H1 (cell line): Measurements from ENCODE around the gene PIP5K1B. TPM values are rescaled to one million over a fixed set of nuclear protein-coding genes. Genes with fewer than 3 reads are reported as not detected.

ENCODE experiments used
- CTCF ChIA-PET: fragments of 300-600 bp; sonication (Branson Sonifier 250); formaldehyde crosslinking; loops from one replicate; lab custom pipeline; 2021; ENCODE audit not compliant: partially characterized antibody; lab: Charles Lee
- POLR2A ChIA-PET: fragments of 300-600 bp; sonication (Branson Sonifier 250); formaldehyde crosslinking; loops from one replicate; lab custom pipeline; 2021; ENCODE audit warnings: inconsistent platforms; ENCODE audit not compliant: partially characterized antibody; lab: Charles Lee
- DNase-seq, 2 experiments: peaks; one replicate each; pipeline versions ENCODE4 v3.0.0 to v3.0.0-alpha.2; 2010 to 2022; ENCODE audit warnings: low spot score in 2 of 2, low read depth in 1 of 2, mixed read lengths in 1 of 2
- FAIRE-seq: peaks from 2 replicates; lab custom pipeline; 2011; peaks lifted over from hg19 to GRCh38; lab: Jason Lieb, UNC
- H2AFZ ChIP-seq: 2 replicates; pipeline ENCODE4 v1.8.1; 2012; ENCODE audit warnings: low read length, inconsistent platforms
- H2AK5ac ChIP-seq: 2 replicates; pipeline ENCODE4 v1.6.1; 2013; ENCODE audit warnings: low read depth, low read length
- H2BK120ac ChIP-seq: replicated peaks from 2 replicates; pipeline ENCODE3; 2013; ENCODE audit warnings: low read depth, low read length, inconsistent platforms
- H2BK12ac ChIP-seq: 2 replicates; pipeline ENCODE4 v1.6.1; 2013; ENCODE audit warnings: low read depth, low read length
- H2BK15ac ChIP-seq: 2 replicates; pipeline ENCODE4 v1.6.1; 2013; ENCODE audit warnings: low read length
- H2BK20ac ChIP-seq: 2 replicates; pipeline ENCODE4 v1.6.1; 2013; ENCODE audit warnings: low read length
- H2BK5ac ChIP-seq: 2 replicates; pipeline ENCODE4 v1.6.1; 2013; ENCODE audit warnings: low read depth, low read length
- H3K14ac ChIP-seq: 2 replicates; pipeline ENCODE4 v1.6.1; 2013; ENCODE audit warnings: inconsistent platforms; ENCODE audit not compliant: insufficient read length
- H3K18ac ChIP-seq: 2 replicates; pipeline ENCODE4 v1.6.1; 2013; ENCODE audit warnings: low read length; ENCODE audit errors: extremely low read depth
- H3K23ac ChIP-seq: 2 replicates; pipeline ENCODE4 v1.6.1; 2013; ENCODE audit warnings: inconsistent platforms; ENCODE audit not compliant: insufficient read length
- H3K23me2 ChIP-seq: 2 replicates; pipeline ENCODE4 v1.6.1; 2013; ENCODE audit warnings: low read depth, low read length
- H3K27ac ChIP-seq: 2 replicates; pipeline ENCODE4 v1.6.1; 2011; ENCODE audit warnings: low read depth, low read length, inconsistent platforms
- H3K27me3 ChIP-seq, 4 experiments: replicated peaks in 1 of 4; 1 replicate in 1 of 4; 2 replicates in 3 of 4; pipeline versions ENCODE4 v1.6.1 to v1.8.1; 2011 to 2013; ENCODE audit warnings: low read length in 3 of 4, mild to moderate bottlenecking in 3 of 4, inconsistent platforms in 2 of 4, mixed read lengths in 2 of 4, moderate library complexity in 1 of 4; ENCODE audit not compliant: control insufficient read depth in 3 of 4, insufficient read depth in 3 of 4; ENCODE audit errors: extremely low read depth in 1 of 4
- H3K36me3 ChIP-seq, 4 experiments: 2 replicates each; pipeline versions ENCODE4 v1.6.1 to v1.8.1; 2011 to 2013; ENCODE audit warnings: mild to moderate bottlenecking in 4 of 4, low read length in 3 of 4, moderate library complexity in 2 of 4, control low read depth in 1 of 4, inconsistent platforms in 1 of 4; ENCODE audit not compliant: insufficient read depth in 4 of 4, control insufficient read depth in 2 of 4
- H3K4ac ChIP-seq: replicated peaks from 2 replicates; pipeline ENCODE3; 2013; ENCODE audit warnings: low read length, low read depth, mixed read lengths, inconsistent platforms; ENCODE audit not compliant: insufficient read length
- H3K4me1 ChIP-seq, 4 experiments: replicated peaks in 1 of 4; 1 replicate in 1 of 4; 2 replicates in 3 of 4; pipeline versions ENCODE4 v1.6.1 to v1.8.1; 2011 to 2013; ENCODE audit warnings: low read length in 3 of 4, inconsistent platforms in 2 of 4, mixed read lengths in 1 of 4; ENCODE audit not compliant: insufficient read depth in 4 of 4, control insufficient read depth in 3 of 4
- H3K4me2 ChIP-seq, 2 experiments: 2 replicates each; pipeline versions ENCODE4 v1.6.1 to v1.8.1; 2011 to 2013; ENCODE audit warnings: low read depth in 2 of 2, low read length in 2 of 2, control low read depth in 1 of 2, inconsistent platforms in 1 of 2, mild to moderate bottlenecking in 1 of 2; ENCODE audit not compliant: insufficient read depth in 1 of 2
- H3K4me3 ChIP-seq, 4 experiments: fragments of 200-600, 300-600 bp in 1 of 4; sonication (generic), shearing (Covaris generic), sonication (Bioruptor Twin) in 1 of 4; 2 replicates each; pipeline versions ENCODE4 v1.5.1 to v1.8.1; 2011 to 2016; ENCODE audit warnings: low read length in 4 of 4, low read depth in 3 of 4, control low read depth in 2 of 4, inconsistent platforms in 2 of 4, mild to moderate bottlenecking in 2 of 4, mixed read lengths in 1 of 4, moderate library complexity in 1 of 4; ENCODE audit not compliant: insufficient read depth in 2 of 4; ENCODE audit errors: extremely low read depth in 1 of 4
- H3K56ac ChIP-seq: replicated peaks from 2 replicates; pipeline ENCODE3; 2013; ENCODE audit warnings: low read depth, mild to moderate bottlenecking, mixed read lengths, low read length, inconsistent platforms; ENCODE audit not compliant: insufficient read length
- H3K79me1 ChIP-seq: 2 replicates; pipeline ENCODE4 v1.6.1; 2013; ENCODE audit warnings: low read depth, low read length, control low read depth
- H3K79me2 ChIP-seq, 2 experiments: 2 replicates each; pipeline versions ENCODE4 v1.6.1 to v1.8.1; 2012 to 2013; ENCODE audit warnings: low read length in 2 of 2, mild to moderate bottlenecking in 2 of 2, inconsistent platforms in 1 of 2; ENCODE audit not compliant: insufficient read depth in 2 of 2, control insufficient read depth in 1 of 2
- H3K9ac ChIP-seq, 4 experiments: replicated peaks in 1 of 4; 1 replicate in 1 of 4; 2 replicates in 3 of 4; pipeline versions ENCODE4 v1.6.1 to v1.8.1; 2011 to 2013; ENCODE audit warnings: low read depth in 3 of 4, low read length in 3 of 4, control low read depth in 2 of 4, mild to moderate bottlenecking in 2 of 4, moderate library complexity in 2 of 4, inconsistent platforms in 1 of 4; ENCODE audit errors: extremely low read depth in 1 of 4
- H3K9me3 ChIP-seq, 2 experiments: 2 replicates each; pipeline versions ENCODE4 v1.6.1 to v1.8.1; 2012 to 2013; ENCODE audit warnings: mild to moderate bottlenecking in 2 of 2, moderate library complexity in 2 of 2, control low read depth in 1 of 2, inconsistent platforms in 1 of 2, low read depth in 1 of 2, low read length in 1 of 2, mixed read lengths in 1 of 2; ENCODE audit not compliant: insufficient read depth in 2 of 2
- H4K20me1 ChIP-seq, 2 experiments: replicated peaks in 1 of 2; 2 replicates each; pipeline versions ENCODE3 to v1.8.1; 2011 to 2013; ENCODE audit warnings: inconsistent platforms in 2 of 2, low read length in 2 of 2, mild to moderate bottlenecking in 1 of 2; ENCODE audit not compliant: insufficient read depth in 2 of 2, control insufficient read depth in 1 of 2
- H4K5ac ChIP-seq: 2 replicates; pipeline ENCODE4 v1.6.1; 2013; ENCODE audit warnings: low read length, low read depth, mixed read lengths, inconsistent platforms; ENCODE audit not compliant: insufficient read length
- H4K8ac ChIP-seq: 2 replicates; pipeline ENCODE4 v1.8.0; 2013; ENCODE audit warnings: mild to moderate bottlenecking, moderate library complexity, low read length, inconsistent platforms; ENCODE audit not compliant: insufficient read depth; ENCODE audit errors: extremely low read depth
- H4K91ac ChIP-seq: replicated peaks from 2 replicates; pipeline ENCODE3; 2013; ENCODE audit warnings: low read length, mixed read lengths, inconsistent platforms; ENCODE audit not compliant: insufficient read length
- ASH2L ChIP-seq: fragments of 200-600, 300-600 bp; sonication (generic); IDR thresholded peaks from one replicate; pipeline ENCODE4 v1.7.1; 2017; ENCODE audit warnings: low read length
- CEBPB ChIP-seq: IDR thresholded peaks from 2 replicates; pipeline ENCODE4 v1.6.1; 2012; ENCODE audit warnings: low read depth, low read length
- GTF2F1 ChIP-seq: IDR thresholded peaks from 2 replicates; pipeline ENCODE4 v1.6.1; 2012; ENCODE audit warnings: low read depth, low read length, improper control_type of control experiment, borderline replicate concordance
- KDM1A ChIP-seq: fragments of 200-600, 300-600 bp; sonication (generic); IDR thresholded peaks from 2 replicates; pipeline ENCODE4 v1.7.1; 2016; ENCODE audit warnings: mild to moderate bottlenecking, low read length, borderline replicate concordance
- KDM5A ChIP-seq: fragments of 200-600 bp; IDR thresholded peaks from 2 replicates; pipeline ENCODE4 v1.7.1; 2012; ENCODE audit warnings: mild to moderate bottlenecking, low read length, inconsistent platforms, mixed read lengths
- PHF8 ChIP-seq: fragments of 200-600 bp; sonication (generic); conservative IDR thresholded peaks from 2 replicates; pipeline ENCODE4 v1.7.1; 2012; ENCODE audit warnings: low read depth, mild to moderate bottlenecking, inconsistent platforms, low read length, moderate library complexity
- POU5F1 ChIP-seq: IDR thresholded peaks from 2 replicates; pipeline ENCODE4 v1.6.1; 2011; ENCODE audit warnings: low read depth, mild to moderate bottlenecking, low read length, moderate library complexity
- RAD21 ChIP-seq, 2 experiments: IDR thresholded peaks in 1 of 2; conservative IDR thresholded peaks in 1 of 2; 2 replicates each; pipeline ENCODE4 v1.6.1; 2011; ENCODE audit warnings: low read depth in 2 of 2, low read length in 2 of 2, improper control_type of control experiment in 1 of 2, inconsistent platforms in 1 of 2, mild to moderate bottlenecking in 1 of 2, moderate library complexity in 1 of 2
- RBBP5 ChIP-seq: IDR thresholded peaks from 2 replicates; pipeline ENCODE4 v1.7.1; 2012; ENCODE audit warnings: low read depth, mild to moderate bottlenecking, inconsistent platforms, low read length, moderate library complexity, borderline replicate concordance
- SP1 ChIP-seq: IDR thresholded peaks from 2 replicates; pipeline ENCODE4 v1.6.1; 2011; ENCODE audit warnings: low read depth, low read length
- YY1 ChIP-seq: IDR thresholded peaks from 2 replicates; pipeline ENCODE4 v1.6.1; 2011; ENCODE audit warnings: low read depth, mild to moderate bottlenecking, low read length
- WGBS, 2 experiments: shearing (Covaris generic) in 1 of 2; methylation state at CpG; one replicate each; pipeline versions ENCODE4 v1.1.6 to v1.1.7; 2013 to 2015; ENCODE audit warnings: low lambda C conversion rate in 2 of 2, mixed read lengths in 2 of 2, inconsistent platforms in 1 of 2, low coverage in 1 of 2, missing lambda C conversion rate in 1 of 2; ENCODE audit not compliant: insufficient replicate concordance in 2 of 2, insufficient coverage in 1 of 2, insufficient read length in 1 of 2; ENCODE audit errors: extremely low coverage in 1 of 2, missing lambda C conversion rate in 1 of 2; 5-methylcytosine and 5-hydroxymethylcytosine counted together
- polyA plus RNA-seq, 7 experiments: library from polyadenylated mRNA; depleted of rRNA in 3 of 7; stranded (reverse) in 5 of 7; unstranded in 2 of 7; fragments of >200 nt in 5 of 7; fragments of 200-250 nt in 2 of 7; gene quantifications; 1 replicate in 5 of 7; 2 replicates in 1 of 7; 4 replicates in 1 of 7; pipeline versions ENCODE4 v1.2.1 to v1.2.3, GENCODE V29; 2011 to 2013; ENCODE audit warnings: missing spikeins in 2 of 7, mixed read lengths in 2 of 7
- total RNA-seq: library from RNA; stranded (reverse); fragmentation: NEBNext Ultra II Directional; extraction: Animal tissue kit (Norgen Biotek cat#: 25700); gene quantifications from 2 replicates; pipeline ENCODE4 v1.2.1, GENCODE V29; 2021

The PIP5K1B gene
- total and polyA plus RNA-seq, 2 of the 8 experiments (the other 6 are each of a cell fraction or from before 2014, with no cell fraction given), result 4.7 to 7.7 TPM

GRCh38 chr9:68964102-68964541 is 259.1 kb downstream of the PIP5K1B start:
- Histone ChIP-seq H3K4ac (no peak overlapping the region), H3K36me3 (no peaks in the 10 kb centered on the region), H4K8ac (no peak overlapping the region), H3K4me3 (no peak overlapping the region), H3K27me3 (no peaks in the 10 kb centered on the region), H4K91ac (no peak overlapping the region), H3K27ac (no peak overlapping the region), H3K9ac (no peak overlapping the region), H2BK120ac (no peak overlapping the region), H3K23ac (no peak overlapping the region), H2AFZ (no peak overlapping the region), H3K9me3 (no peaks in the 10 kb centered on the region), H3K14ac (no peak overlapping the region), H2BK5ac (no peak overlapping the region), H4K5ac (no peak overlapping the region), H2BK15ac (no peak overlapping the region), H3K23me2 (no peaks in the 10 kb centered on the region), H2AK5ac (no peak overlapping the region), H2BK20ac (no peak overlapping the region), H4K20me1 (no peaks in the 10 kb centered on the region), H3K18ac (no peak overlapping the region), H2BK12ac (no peak overlapping the region), H3K79me2 (no peaks in the 10 kb centered on the region), H3K4me2 (no peak overlapping the region), H3K79me1 (no peaks in the 10 kb centered on the region), H3K4me1 (no peaks in the 10 kb centered on the region), H3K56ac (no peak overlapping the region)
- POLR2A ChIA-PET, result interaction anchor here (1.5 kb wide), 1 partner anchor 13 kb away, joined by 6 read pairs; no protein-coding TSS in a partner anchor
- WGBS, 2 experiments, result 84% methylated on average over 3 of the region's 3 CpGs; no CpG with 5 or more reads in 1 of the 2 experiments
- DNase-seq (no peak), FAIRE-seq (no peak)
- CTCF ChIA-PET, result interaction anchor here (0.6 to 1.9 kb wide), 6 partner anchors 10 to 119 kb away, joined by 4 to 7 read pairs (median 4); no protein-coding TSS in a partner anchor
- TF ChIP-seq GTF2F1 (no peak), SP1 (no peak), KDM5A (no peak), ASH2L (no peak), PHF8 (no peak), POU5F1 (no peak), CEBPB (no peak), YY1 (no peak), RBBP5 (no peak), RAD21 (IDR thresholded peaks at IDR 0.05 in 1 of 2, conservative IDR thresholded peaks at IDR 0.05 in 1 of 2; ENCODE audit: low read depth in 2 of 2, low read length in 2 of 2) (no peak), KDM1A (no peak)
